ENCODE results near the gene NATD1.

The NATD1 gene, protein sequence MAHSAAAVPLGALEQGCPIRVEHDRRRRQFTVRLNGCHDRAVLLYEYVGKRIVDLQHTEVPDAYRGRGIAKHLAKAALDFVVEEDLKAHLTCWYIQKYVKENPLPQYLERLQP

DNA sequence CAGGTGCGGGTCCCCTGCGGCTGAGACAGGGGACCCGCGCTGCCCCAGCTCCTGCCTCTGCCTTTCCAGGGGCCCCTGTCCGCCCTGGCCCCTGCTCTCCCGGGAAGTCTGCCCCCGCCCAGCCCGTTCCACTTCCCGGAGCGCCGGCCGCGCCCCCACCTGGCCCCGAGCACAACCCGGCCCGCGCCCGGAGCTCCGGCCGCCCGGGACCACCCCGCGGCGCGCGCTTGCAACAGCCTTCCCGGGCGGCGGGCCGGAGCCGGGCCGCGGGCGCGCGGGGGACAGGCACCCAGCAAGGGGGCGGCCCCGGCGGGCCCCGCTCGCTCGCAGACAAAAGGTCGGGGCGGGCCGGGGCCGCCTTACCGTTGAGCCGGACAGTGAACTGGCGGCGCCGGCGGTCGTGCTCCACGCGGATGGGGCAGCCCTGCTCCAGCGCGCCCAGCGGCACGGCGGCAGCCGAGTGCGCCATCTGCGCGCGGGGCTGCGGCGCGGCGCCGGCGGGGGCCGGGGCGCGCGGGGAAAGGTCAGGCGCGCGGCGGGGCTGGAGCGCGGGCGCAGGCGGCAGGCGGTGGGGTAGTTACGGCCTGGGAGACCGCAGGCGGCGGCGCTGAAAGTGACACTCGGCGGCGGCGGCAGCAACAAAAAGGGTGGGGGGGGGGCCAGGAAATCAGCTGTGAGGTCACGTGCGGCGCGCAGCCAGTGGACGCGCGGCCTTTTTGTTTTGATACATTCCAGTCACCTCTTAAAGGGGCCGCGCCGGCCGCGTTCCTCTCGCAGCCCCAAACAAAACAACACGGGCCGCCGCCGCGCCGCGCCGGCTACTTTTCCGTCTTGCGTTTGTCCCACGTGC, at the start of gene NATD1:
Gene NATD1 (minus strand): TSS at position 615 of the 850 bp plus-strand sequence. CDS start 146 bp downstream, at position 469.
- peak; percentile 60 for DNase-seq (ENCODE audit: low read depth, low spot score)

DNA sequence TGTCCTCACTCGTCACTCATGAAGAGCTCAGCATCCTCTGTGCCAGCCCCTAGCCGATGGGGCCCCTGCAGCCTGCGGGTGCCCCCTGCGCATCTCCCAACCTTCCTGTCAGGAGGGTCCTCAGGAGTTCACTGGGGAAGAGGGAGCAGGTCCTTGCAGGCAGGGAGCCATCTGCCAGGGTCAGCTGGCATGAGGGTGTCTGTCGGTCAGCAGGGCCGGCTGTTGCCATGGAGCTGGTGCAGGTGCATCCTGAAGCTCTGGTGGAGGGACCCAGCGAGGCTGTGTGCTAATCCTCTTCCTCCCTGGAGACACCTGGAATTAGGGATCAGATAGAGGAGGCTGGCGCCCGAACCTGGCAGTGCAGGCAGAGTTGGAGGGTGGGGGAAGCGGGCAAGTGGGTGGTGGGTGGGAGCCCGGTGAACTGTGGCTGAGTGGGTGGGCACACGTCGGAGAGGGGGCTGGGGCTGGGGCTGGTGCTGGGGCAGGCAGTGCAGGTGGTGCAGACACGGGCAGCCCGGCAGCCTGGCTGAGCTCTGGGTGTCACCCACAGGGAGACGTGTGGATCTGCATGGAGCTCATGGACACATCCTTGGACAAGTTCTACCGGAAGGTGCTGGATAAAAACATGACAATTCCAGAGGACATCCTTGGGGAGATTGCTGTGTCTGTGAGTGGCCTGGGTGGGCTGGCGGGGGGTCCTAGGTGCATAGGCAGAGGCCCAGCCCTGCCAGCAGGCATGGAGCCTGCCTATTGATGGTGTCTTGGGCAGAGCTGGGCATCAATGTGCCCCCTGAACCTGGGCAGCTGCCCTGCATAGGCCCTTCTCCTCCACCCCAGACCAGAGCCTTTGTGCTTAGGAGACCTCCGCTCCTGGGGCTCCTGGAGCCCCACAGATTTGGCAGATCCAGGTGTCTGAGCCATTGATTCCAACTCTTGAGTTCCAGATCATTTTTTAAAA, 48.7 kb upstream of the NATD1 start:
- DNase-seq (ENCODE audit: low read depth, low spot score): no peak

DNA sequence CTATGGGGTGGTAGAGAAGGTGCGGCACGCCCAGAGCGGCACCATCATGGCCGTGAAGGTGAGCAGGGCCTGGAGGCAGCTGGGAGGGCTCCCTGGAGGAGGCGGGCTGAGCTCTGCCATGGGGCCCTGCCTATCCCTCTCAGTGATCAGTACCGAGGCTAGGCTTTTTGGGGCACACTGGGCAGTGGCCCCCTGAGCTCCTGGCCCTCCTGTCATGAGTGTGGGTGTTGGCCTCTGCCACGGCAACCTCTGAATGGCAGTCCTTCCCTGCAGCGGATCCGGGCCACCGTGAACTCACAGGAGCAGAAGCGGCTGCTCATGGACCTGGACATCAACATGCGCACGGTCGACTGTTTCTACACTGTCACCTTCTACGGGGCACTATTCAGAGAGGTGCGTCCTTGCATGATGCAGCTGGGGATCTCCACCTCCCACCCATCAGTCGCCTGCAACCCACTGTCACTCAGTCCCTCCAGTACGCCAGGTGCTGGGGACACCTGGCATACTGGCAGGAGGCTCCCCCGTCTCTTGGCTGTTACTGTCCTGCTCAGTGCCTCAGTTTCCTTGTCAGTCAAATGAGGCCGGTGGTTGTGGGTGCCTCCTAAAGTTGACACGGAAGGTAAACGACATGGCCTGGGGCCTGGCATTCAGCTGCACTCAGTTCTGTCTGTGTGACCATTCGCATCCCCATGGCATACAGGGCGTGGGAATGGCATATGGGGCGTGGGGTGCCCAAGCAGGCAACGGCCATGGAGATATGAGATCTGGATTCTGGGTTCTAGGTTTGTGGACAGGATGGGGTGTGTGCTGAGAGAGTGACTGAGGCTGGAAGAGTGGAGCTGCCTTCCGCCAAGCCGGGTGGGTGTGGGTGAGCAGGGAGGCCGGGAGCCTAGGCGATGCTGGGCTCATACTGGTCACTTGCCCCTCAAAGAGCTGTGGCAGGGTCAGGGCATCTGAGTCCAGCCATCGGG, 47.7 kb upstream of the NATD1 start:
- DNase-seq (ENCODE audit: low read depth, low spot score): no peak

DNA sequence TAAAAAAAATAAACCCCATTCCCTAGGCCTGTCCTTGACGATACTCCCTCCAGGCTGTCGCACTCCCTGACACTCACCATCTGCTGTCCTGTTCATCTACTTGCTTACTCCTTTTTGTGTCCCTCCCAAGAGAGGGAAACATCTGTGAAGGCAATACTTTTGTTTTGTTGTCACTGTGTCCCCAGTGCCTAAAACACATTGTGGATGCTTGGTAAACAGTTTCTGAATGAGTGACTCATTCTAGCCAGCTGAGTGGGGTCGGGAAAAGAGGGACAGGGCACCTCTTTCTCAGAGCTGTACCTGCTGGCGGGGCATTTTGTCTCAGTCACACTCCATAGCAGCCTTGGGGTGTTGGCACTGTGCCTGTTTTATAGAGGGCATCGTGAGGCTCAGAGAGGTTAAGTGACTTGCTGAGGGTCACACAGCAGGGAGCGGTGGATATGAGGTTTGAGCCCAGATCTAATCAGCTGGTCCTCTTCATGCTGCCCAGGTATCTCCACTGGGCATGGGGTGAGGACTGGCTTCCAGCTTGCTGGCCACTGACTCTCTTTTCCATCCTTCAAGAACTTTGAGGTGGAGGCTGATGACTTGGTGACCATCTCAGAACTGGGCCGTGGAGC, 46.9 kb upstream of the NATD1 start:
- DNase-seq (ENCODE audit: low read depth, low spot score): no peak

DNA sequence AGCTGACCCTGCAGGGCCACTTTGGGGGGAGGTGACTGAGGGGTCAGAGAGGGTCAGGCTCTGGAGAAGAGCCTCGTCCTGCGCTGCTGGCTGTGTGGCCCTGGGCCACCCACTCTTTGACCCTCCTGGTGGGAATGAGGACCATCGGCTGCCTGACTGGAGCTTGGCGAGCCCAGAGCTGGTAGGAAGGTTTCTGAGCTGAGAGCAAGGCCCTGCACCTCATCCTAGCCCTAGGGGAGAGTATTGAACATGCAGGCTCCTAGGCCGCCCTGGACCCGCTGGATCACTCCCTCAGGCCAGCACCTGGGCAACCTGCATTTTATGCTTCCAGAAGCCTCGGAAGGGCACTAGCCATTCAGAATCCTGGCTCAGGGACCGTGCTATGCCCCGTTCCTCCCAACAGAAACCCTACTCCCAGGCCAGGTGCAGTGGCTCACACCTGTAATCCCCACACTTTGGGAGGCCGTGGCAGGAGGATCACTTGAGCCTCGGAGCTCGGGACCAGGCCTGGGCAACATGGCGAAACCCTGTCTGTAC, 45.8 kb upstream of the NATD1 start:
- no peak for DNase-seq (ENCODE audit: low read depth, low spot score)

DNA sequence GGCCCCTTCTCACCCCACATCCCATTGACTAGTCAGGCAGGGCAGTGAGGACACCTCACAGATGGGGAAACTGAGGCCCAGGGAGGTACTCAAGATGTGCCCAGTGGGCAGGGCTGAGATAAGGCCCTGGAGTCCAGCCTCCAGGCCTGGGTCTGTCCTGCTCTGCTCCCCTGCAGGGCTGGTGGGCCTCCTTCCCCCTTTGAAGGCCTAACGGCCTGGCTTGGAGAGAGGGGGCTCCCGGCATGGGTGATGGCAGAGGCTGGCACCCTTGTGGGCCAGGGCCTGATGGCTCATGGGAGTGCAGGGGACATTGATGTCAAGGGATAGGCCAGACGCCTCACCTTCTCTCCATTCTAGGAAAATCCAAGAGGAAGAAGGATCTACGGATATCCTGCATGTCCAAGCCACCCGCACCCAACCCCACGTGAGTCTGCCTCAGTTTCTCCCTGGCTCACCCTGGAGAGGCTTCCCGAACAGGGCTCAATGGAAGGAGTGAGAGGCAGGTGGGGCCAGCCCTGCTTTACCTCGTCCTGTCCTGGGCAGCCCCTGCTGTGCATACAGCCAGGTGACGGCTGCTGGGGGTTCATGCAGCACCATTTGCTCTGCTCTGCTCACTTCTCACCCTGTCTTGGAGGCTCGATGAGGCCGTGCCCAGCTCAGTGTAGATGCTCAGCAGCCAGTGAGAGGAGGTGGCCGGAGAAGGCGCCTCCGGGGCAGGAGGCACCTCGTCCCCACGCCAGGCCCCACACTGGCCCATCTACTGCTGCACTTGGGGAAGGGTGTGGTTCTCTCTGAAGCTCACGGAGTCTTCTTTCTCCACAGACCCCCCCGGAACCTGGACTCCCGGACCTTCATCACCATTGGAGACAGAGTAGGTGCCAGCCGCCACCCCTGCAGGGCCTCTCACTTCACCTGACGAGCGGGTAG, 45.1 kb upstream of the NATD1 start:
- DNase-seq (ENCODE audit: low read depth, low spot score): no peak

DNA sequence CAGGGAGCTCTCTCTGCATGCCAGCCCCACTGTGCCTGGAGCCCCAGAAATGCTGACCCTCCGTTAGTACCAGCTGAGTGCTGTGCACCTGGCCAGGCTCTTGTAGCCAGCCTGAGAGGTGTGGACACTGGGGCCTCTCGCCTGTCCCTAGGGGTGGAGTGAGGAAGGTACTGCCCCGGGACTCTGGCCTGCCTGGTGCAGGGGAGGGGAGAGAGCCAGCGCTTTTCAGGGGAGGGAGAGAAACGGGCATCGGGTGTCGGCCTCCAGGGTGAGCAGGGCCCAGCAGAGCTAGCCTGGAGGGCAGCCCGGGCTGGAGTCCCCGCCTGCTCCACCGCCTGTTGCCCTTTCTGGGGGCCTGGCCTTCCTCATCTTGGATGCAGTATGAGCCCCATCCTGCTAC, 44.4 kb upstream of the NATD1 start:
- no peak for DNase-seq (ENCODE audit: low read depth, low spot score)

DNA sequence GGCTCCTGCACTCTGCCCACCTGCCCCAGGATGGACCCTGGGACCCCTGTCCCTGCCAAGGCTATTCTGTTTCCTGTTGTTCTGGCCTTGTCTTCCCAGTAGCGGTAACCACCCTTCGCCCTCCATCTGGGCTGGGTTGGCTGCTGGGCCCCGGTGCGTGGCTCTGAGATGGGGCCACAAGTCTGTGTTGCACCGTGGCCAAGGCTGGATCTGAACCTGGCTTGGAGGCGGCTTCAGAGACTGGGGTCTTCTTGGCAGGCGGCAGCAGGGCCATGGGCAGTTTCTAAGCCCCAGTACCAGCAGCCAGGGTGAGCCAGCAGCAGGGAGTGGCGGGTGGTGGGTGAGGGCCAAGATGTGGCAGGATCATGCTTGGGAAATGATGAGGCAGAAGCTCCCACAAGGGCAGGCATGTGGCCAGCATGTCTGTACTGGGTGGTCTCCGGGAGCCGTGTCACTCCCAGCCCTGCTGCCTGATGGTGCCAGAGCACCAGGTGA, 43.9 kb upstream of the NATD1 start:
- no peak for DNase-seq (ENCODE audit: low read depth, low spot score)

DNA sequence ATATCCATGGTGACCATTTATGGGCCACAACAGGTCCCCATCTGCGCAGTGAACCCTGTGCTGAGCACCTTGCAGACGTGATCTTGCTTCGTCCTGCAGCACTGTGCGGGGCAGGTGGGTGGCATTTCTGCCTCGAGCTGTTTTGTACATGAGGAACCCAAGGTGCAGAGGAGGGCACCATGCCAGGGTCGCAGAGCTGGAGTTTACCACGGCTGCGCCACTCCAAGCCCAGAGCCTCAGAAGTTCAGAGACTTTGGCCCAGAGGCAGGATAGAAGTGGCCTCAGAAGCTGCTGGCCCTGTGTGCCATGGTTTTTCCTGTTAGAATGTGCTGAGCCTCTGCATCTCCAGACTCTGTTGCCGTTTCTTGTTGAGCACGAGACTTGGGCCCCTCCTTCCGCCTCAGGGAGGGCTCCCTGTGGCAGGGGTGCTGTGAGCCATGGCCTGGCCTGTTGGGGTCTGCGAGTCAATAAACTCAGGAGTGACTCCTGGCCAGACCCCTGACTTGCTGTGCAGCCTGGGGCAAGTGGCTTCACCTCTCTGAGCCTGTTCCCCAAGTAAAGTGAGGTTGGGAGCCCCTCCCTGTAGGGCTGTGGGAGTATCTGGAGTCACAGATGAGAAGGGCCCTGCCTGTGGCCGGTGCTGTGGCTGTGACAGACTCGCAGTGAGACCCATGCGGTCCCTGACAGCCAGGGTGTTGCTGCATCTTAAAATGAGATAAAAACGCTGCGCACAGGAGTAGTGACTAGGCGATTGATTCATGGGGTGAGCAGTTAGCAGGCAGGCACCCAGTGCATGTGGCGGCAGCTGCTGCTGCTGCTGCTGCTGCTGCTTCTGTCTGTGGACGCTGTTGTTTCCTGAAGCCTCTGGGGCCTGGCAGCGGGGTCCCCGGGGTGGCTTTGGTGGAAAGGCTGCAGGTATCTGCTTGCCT, 43.2 kb upstream of the NATD1 start:
- no peak for DNase-seq (ENCODE audit: low read depth, low spot score)

DNA sequence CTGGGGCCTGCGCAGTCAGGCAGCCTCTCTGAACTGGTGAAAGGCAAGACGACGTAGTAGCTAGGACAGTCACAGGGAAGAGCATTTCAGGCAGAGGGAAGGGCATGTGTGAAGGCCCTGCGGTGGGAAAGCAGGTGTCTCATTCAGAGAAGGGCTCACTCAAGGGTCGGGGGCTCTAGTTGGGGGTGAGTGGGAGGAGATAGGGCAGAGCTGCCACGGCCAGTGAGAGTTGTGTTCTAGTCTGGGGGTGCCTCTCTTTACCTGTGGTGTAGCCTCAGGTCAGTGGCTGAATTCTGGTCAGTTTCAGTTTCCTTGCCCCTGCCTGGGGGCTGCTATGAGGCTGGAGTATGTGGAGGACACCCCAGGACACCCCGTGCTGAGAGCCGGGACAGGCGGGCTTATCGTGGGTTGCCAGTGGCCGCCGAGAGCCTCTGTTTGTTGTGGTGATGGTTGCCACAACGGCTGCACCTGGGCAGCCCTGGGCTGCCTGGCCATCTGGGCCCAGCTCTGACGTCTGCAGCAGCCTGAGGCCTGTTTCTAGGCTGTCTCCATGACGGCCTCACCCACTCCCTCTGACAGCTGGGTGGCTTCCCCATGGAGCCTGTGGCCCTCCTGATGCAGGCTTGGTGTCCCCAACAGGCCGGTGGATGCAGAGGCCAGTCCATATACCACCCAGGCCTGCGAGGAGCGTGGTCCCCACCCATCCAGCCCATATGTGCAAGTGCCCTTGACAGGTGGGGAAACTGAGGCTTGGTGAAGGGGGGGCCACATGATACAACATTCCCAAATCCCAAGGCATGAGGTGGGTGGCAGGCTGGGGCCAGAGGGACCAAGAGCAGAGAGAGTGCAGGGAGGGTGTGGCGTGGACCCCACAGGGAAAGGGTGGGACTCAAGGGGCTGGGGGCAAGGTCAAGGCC, 42.1 kb upstream of the NATD1 start:
- DNase-seq (ENCODE audit: low read depth, low spot score): no peak

DNA sequence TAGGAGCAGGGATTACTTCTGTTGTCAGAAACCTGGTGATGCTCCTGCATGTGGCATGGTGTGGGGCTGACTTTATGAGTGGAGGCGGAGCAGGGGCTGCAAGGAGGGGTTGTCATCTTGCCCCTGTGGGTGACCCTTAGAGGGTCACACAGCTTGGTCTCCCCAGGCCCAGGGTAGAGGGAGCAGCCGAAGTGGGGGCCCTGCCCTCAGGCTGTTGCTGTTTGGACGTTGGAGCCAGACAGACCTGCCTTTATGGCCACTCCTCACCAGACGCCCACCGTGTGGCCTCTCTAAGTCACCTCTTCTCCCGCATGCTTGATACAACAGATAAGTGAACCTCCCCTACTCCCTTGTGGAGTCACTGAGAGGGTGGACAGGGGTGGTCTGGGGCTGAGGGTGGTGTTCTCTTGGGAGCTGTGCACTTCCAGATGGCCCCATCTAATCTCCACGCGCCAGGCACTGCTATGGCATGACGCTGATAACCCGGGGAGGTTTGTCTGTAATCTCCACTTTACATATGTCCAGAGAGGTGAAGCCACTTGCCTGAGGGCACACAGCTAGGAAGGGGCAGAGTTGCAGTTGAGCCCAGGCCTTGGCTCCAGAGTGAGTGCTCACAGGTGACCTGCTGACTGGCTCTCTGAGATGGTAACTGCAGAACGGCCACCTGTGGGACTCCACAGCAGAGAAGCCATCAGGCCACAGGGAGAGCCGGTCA, 41.3 kb upstream of the NATD1 start:
- DNase-seq (ENCODE audit: low read depth, low spot score): no peak

DNA sequence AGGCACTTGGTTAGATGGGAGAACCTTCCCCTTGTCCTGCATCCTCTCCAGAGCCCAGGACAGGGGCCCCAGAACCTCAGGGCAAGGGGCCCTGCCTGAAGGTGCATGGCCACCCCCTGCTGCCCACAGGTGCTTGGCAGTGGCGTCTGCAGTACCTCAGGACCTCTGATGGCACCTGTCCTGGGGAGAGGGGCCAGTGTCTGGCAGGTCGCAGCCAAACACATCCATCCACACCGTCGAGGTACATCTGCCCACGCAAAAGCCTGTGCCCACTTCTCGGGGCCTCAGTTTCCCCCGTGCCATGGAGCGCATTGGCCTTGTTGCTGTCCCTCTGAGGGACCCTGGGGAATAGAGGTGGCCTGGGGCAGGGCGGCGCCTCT, 40.6 kb upstream of the NATD1 start:
- DNase-seq (ENCODE audit: low read depth, low spot score): no peak

DNA sequence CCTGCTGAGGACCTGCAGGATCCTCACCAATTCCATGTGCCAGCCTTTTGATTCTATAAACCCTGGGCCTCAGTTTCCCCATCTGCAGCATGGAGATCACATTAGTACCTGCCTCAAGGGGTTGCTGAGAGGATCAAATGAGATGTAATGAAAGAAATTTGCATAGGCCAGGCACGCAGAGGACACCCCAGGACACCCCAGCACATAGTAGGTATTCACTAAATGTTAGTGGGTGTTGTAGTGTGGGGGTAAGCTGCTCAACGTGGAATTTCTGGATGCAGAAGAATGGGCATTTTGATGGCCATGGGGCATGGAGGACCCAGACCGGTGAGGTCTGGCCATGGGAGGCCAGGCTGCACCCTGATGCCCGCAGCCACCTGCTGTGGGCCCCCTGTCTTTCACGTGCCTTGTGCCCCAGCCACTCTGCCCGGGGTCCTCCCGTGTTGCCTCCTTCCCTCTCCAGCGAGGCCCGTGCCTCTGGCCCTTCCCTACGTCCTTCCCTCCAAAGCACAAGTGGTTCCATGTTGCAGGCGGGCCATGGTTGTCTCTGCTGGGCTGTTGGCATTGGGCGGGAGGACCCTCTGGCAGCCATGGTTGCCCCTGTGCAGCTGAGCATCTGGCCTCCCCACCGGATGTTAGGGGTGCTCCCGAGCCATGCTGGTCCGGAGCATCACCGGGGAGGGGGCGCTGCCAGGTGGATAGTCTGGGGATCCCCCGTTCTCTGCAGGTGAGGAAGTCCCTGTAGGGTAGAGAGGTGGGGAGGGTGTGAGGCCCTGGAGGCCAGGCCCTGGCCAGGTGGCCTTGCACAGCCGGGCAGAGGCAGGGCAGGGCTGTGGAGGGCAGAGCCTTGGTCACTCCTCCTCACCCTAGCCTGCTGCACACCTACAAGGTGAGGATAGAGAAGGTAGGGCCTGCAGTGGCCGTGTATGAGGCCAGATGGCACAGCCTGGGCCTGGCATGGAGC, 39.9 kb upstream of the NATD1 start:
- no peak for DNase-seq (ENCODE audit: low read depth, low spot score)

DNA sequence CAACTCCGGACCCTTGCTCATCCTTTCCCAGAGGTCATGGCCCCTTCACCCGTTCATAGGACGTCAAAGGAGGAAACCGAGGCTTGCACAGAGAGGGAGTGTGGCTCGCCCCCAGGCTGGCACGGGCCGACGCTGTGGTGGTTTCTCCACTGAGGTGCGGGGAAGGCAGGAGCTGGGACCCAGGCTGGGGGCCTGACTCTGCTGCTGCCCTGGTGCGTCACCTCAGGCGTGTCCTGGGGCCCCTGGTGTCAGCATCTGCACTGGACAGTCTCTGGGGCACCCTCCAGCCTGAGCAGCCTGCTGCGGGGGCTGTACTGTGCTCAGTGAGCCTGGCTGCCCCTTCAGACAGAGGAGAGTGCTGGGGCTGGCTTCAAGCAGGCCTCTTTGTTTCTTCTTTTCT, 38.7 kb upstream of the NATD1 start:
- DNase-seq (ENCODE audit: low read depth, low spot score): no peak

DNA sequence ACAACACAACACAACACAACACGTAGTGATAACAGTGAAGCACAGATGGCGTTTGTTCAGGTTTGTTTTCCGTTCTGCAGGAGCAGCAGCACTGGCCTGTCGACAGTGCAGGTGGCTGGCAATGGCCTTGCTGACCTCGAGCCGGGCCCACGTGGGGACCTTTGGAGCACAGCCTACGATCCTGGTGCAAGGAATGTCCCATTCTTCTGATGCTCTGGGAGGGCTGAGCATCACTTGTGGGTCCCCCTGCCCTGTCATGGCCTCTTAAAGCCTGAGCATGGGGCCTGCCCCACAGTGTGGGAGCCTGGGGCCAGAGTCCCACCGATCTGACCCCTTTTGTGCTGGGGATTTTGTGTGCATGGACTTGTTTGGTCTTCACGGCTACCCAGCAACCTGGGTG, 38.1 kb upstream of the NATD1 start:
- DNase-seq (ENCODE audit: low read depth, low spot score): no peak
